PFSK-1 (cell line): Measurements from ENCODE around the gene EEF2.

Source experiments
- POLR2AphosphoS5 ChIP-seq: IDR thresholded peaks from 2 replicates; pipeline ENCODE4 v1.6.1; 2012; ENCODE audit warnings: low read depth, mild to moderate bottlenecking, control low read depth, low read length, moderate library complexity
- SIN3A ChIP-seq: IDR thresholded peaks from 2 replicates; pipeline ENCODE4 v1.6.1; 2012; ENCODE audit warnings: mild to moderate bottlenecking, low read length, moderate library complexity, borderline replicate concordance; ENCODE audit not compliant: insufficient read depth
- TF ChIP-seq, protein P1 (sequence below), 2 experiments: IDR thresholded peaks; 2 replicates each; pipeline versions ENCODE4 v1.6.1 to v1.8.0; 2011 to 2012; ENCODE audit warnings: low read depth in 2 of 2, low read length in 2 of 2, control low read depth in 1 of 2, inconsistent platforms in 1 of 2, mild to moderate bottlenecking in 1 of 2, moderate library complexity in 1 of 2; ENCODE audit not compliant: insufficient read depth in 1 of 2

GRCh38 chr19:4025317-4025716 is 40.1 kb upstream of the EEF2 start:
- no peak for TF ChIP-seq POLR2AphosphoS5
- TF ChIP-seq, protein P1, sequence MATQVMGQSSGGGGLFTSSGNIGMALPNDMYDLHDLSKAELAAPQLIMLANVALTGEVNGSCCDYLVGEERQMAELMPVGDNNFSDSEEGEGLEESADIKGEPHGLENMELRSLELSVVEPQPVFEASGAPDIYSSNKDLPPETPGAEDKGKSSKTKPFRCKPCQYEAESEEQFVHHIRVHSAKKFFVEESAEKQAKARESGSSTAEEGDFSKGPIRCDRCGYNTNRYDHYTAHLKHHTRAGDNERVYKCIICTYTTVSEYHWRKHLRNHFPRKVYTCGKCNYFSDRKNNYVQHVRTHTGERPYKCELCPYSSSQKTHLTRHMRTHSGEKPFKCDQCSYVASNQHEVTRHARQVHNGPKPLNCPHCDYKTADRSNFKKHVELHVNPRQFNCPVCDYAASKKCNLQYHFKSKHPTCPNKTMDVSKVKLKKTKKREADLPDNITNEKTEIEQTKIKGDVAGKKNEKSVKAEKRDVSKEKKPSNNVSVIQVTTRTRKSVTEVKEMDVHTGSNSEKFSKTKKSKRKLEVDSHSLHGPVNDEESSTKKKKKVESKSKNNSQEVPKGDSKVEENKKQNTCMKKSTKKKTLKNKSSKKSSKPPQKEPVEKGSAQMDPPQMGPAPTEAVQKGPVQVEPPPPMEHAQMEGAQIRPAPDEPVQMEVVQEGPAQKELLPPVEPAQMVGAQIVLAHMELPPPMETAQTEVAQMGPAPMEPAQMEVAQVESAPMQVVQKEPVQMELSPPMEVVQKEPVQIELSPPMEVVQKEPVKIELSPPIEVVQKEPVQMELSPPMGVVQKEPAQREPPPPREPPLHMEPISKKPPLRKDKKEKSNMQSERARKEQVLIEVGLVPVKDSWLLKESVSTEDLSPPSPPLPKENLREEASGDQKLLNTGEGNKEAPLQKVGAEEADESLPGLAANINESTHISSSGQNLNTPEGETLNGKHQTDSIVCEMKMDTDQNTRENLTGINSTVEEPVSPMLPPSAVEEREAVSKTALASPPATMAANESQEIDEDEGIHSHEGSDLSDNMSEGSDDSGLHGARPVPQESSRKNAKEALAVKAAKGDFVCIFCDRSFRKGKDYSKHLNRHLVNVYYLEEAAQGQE (IDR thresholded peaks at IDR 0.05; ENCODE audit: insufficient read depth in 1 of 2, low read depth in 2 of 2, low read length in 2 of 2): no peak
- no peak for TF ChIP-seq SIN3A
